ENCODE measurements around the gene DNAJB6. TPM values are rescaled to one million over a fixed set of nuclear protein-coding genes. Genes with fewer than 3 reads are reported as not detected.
"Not testable (repeated sequence)": the region's sequence is repeated elsewhere in the genome, so short reads cannot be mapped to it uniquely, and the experiment has no call there.

Gene DNAJB6
- total RNA-seq, 1 experiment from 2014 or later: 124 TPM

- CTCF ChIA-PET: interaction anchor here (0.6 to 1.3 kb wide), 3 partner anchors 46 to 1098 kb away, joined by 3 to 4 read pairs (median 3); no protein-coding TSS in a partner anchor
Measured at GRCh38 chr7:157320608-157320980, 16.2 kb upstream of the DNAJB6 start.

GRCh38 chr7:157323401-157323800 is 13.4 kb upstream of the DNAJB6 start:
- H3K27ac Mint-ChIP-seq (ENCODE audit: low read depth, unreplicated experiment): no peak overlapping the region
- TF ChIP-seq, protein P1, sequence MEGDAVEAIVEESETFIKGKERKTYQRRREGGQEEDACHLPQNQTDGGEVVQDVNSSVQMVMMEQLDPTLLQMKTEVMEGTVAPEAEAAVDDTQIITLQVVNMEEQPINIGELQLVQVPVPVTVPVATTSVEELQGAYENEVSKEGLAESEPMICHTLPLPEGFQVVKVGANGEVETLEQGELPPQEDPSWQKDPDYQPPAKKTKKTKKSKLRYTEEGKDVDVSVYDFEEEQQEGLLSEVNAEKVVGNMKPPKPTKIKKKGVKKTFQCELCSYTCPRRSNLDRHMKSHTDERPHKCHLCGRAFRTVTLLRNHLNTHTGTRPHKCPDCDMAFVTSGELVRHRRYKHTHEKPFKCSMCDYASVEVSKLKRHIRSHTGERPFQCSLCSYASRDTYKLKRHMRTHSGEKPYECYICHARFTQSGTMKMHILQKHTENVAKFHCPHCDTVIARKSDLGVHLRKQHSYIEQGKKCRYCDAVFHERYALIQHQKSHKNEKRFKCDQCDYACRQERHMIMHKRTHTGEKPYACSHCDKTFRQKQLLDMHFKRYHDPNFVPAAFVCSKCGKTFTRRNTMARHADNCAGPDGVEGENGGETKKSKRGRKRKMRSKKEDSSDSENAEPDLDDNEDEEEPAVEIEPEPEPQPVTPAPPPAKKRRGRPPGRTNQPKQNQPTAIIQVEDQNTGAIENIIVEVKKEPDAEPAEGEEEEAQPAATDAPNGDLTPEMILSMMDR (IDR thresholded peaks at IDR 0.05; ENCODE audit: unreplicated experiment): no peak
- H3K36me3 Mint-ChIP-seq (ENCODE audit: insufficient read depth, unreplicated experiment): no peaks in the 10 kb centered on the region
- H3K27me3 Mint-ChIP-seq (ENCODE audit: insufficient read depth, unreplicated experiment): no peaks in the 10 kb centered on the region
- no peak overlapping the region for H3K4me3 Mint-ChIP-seq (ENCODE audit: unreplicated experiment)
- POLR2A ChIA-PET: interaction anchor here (1.2 to 3.4 kb wide), 2 partner anchors 14 to 42 kb away, joined by 3 to 20 read pairs; partner anchors contain the start of gene DNAJB6
- peaks cover 2% of the 10 kb centered on the region for H3K4me1 Mint-ChIP-seq (ENCODE audit: insufficient read depth, unreplicated experiment)
- H3K9me3 Mint-ChIP-seq (ENCODE audit: unreplicated experiment): no peaks in the 10 kb centered on the region
- no TSS peak for BruUV-seq (replicated peaks)
- CTCF ChIA-PET: interaction anchor here (0.6 to 1.6 kb wide), 3 partner anchors 13 to 73 kb away, joined by 3 to 4 read pairs (median 4); no protein-coding TSS in a partner anchor
- intact Hi-C loops (cut with micrococcal nuclease): no loop called here
- no peak for DNase-seq (ENCODE audit: unreplicated experiment)

More at GRCh38 chr7:157320608-157320980, 16.2 kb upstream of the DNAJB6 start:
- Mint-ChIP-seq H3K36me3 (ENCODE audit: insufficient read depth, unreplicated experiment) (no peaks in the 10 kb centered on the region), H3K4me1 (ENCODE audit: insufficient read depth, unreplicated experiment) (peaks cover 6% of the 10 kb centered on the region), H3K9me3 (ENCODE audit: unreplicated experiment) (no peaks in the 10 kb centered on the region), H3K27me3 (ENCODE audit: insufficient read depth, unreplicated experiment) (no peaks in the 10 kb centered on the region), H3K27ac (ENCODE audit: low read depth, unreplicated experiment) (no peak overlapping the region), H3K4me3 (ENCODE audit: unreplicated experiment) (no peak overlapping the region)
- intact Hi-C loops (cut with micrococcal nuclease): no loop called here
- no TSS peak for BruUV-seq (replicated peaks)
- TF ChIP-seq, protein P1 (IDR thresholded peaks at IDR 0.05; ENCODE audit: unreplicated experiment): no peak
- POLR2A ChIA-PET: interaction anchor here (0.9 to 5.0 kb wide), 2 partner anchors 8 to 16 kb away, joined by 3 to 48 read pairs; partner anchors contain the start of gene DNAJB6
- no peak for DNase-seq (ENCODE audit: unreplicated experiment)

GRCh38 chr7:157329447-157329846 is 7.4 kb upstream of the DNAJB6 start:
- H3K27ac Mint-ChIP-seq (ENCODE audit: low read depth, unreplicated experiment): no peak overlapping the region

DNA sequence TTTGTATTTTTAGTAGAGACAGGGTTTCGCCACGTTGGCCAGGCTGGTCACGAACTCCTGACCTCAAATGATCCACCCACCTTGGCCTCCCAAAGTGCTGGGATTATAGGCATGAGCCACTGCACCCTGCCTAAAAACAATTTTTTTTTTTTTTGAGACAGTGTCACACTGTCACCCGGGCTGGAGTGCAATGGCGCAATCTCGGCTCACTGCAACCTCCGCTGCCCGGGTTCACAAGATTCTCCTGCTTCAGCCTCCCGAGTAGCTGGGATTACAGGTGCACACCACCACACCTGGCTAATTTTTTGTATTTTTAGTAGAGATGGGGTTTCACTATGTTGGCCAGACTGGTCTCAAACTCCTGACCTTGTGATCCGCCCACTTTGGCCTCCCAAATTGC is 6.2 kb upstream of the DNAJB6 start:
- H3K4me3 Mint-ChIP-seq (ENCODE audit: unreplicated experiment); H3K9me3 Mint-ChIP-seq (ENCODE audit: unreplicated experiment); POLR2A ChIA-PET; H3K27me3 Mint-ChIP-seq (ENCODE audit: insufficient read depth, unreplicated experiment); BruUV-seq (replicated peaks); intact Hi-C loops (cut with micrococcal nuclease); H3K36me3 Mint-ChIP-seq (ENCODE audit: insufficient read depth, unreplicated experiment); DNase-seq (ENCODE audit: unreplicated experiment); H3K4me1 Mint-ChIP-seq (ENCODE audit: insufficient read depth, unreplicated experiment); H3K27ac Mint-ChIP-seq (ENCODE audit: low read depth, unreplicated experiment): not testable (repeated sequence)
- CTCF ChIA-PET: interaction anchor here (0.7 to 1.6 kb wide), 3 partner anchors 11 to 80 kb away, joined by 3 to 7 read pairs (median 4); no protein-coding TSS in a partner anchor

More at GRCh38 chr7:157329447-157329846, 7.4 kb upstream of the DNAJB6 start:
- Mint-ChIP-seq H3K4me1 (ENCODE audit: insufficient read depth, unreplicated experiment) (no peaks in the 10 kb centered on the region), H3K27me3 (ENCODE audit: insufficient read depth, unreplicated experiment) (no peaks in the 10 kb centered on the region), H3K4me3 (ENCODE audit: unreplicated experiment) (no peak overlapping the region), H3K9me3 (ENCODE audit: unreplicated experiment) (no peaks in the 10 kb centered on the region), H3K36me3 (ENCODE audit: insufficient read depth, unreplicated experiment) (no peaks in the 10 kb centered on the region)
- intact Hi-C loops (cut with micrococcal nuclease): no loop called here
- DNase-seq (ENCODE audit: unreplicated experiment): no peak
- TF ChIP-seq, protein P1 (IDR thresholded peaks at IDR 0.05; ENCODE audit: unreplicated experiment): no peak
- POLR2A ChIA-PET: interaction anchor here (0.8 to 1.5 kb wide), 3 partner anchors 9 to 12 kb away, joined by 3 to 4 read pairs (median 4); no protein-coding TSS in a partner anchor
- CTCF ChIA-PET: interaction anchor here (1.6 kb wide), 1 partner anchor 10 kb away, joined by 4 read pairs; no protein-coding TSS in a partner anchor
- no TSS peak for BruUV-seq (replicated peaks)

GRCh38 chr7:157331049-157331448 is 5.8 kb upstream of the DNAJB6 start:
- BruUV-seq (replicated peaks); H3K4me1 Mint-ChIP-seq (ENCODE audit: insufficient read depth, unreplicated experiment); H3K9me3 Mint-ChIP-seq (ENCODE audit: unreplicated experiment); intact Hi-C loops (cut with micrococcal nuclease); H3K27ac Mint-ChIP-seq (ENCODE audit: low read depth, unreplicated experiment); H3K27me3 Mint-ChIP-seq (ENCODE audit: insufficient read depth, unreplicated experiment); POLR2A ChIA-PET; H3K36me3 Mint-ChIP-seq (ENCODE audit: insufficient read depth, unreplicated experiment); DNase-seq (ENCODE audit: unreplicated experiment); H3K4me3 Mint-ChIP-seq (ENCODE audit: unreplicated experiment): not testable (repeated sequence)
- CTCF ChIA-PET: interaction anchor here (0.7 kb wide), 1 partner anchor 81 kb away, joined by 3 read pairs; no protein-coding TSS in a partner anchor

All from MCF 10A (cell line).